Measurements from ENCODE around the gene RTN4IP1. TPM values are rescaled to one million over a fixed set of nuclear protein-coding genes. Genes with fewer than 3 reads are reported as not detected.

Gene RTN4IP1
- total and polyA plus RNA-seq, 4 donors: 7.2 to 9.6 (median 7.8) TPM

GRCh38 chr6:106539936-106540335 is 89.4 kb downstream of the RTN4IP1 start:
- no peaks in the 10 kb centered on the region for H3K4me1 ChIP-seq (ENCODE audit: control insufficient read depth, insufficient read depth, low read length)
- H3K9me3 ChIP-seq (ENCODE audit: control insufficient read depth, insufficient read depth, low read length): no peaks in the 10 kb centered on the region
- WGBS (ENCODE audit: insufficient coverage): 38% methylated on average over 8 of the region's 9 CpGs
- no peak overlapping the region for H3K27ac ChIP-seq (ENCODE audit: low read depth, low read length)
- no peak overlapping the region for H3K4me3 ChIP-seq (ENCODE audit: low read depth, low read length)
- DNase-seq (ENCODE audit: low read depth in 4 of 6, low spot score in 6 of 6): peak in 2 of 6 donors; percentile 28 to 63
- no peaks in the 10 kb centered on the region for H3K27me3 ChIP-seq (ENCODE audit: control insufficient read depth, insufficient read depth, low read length)
- no peaks in the 10 kb centered on the region for H3K36me3 ChIP-seq (ENCODE audit: control insufficient read depth, insufficient read depth, low read length)

- Histone ChIP-seq H3K4me1 (ENCODE audit: control insufficient read depth, insufficient read depth, low read length) (no peaks in the 10 kb centered on the region), H3K4me3 (ENCODE audit: low read depth, low read length) (no peak overlapping the region), H3K36me3 (ENCODE audit: control insufficient read depth, insufficient read depth, low read length) (no peaks in the 10 kb centered on the region), H3K27me3 (ENCODE audit: control insufficient read depth, insufficient read depth, low read length) (no peaks in the 10 kb centered on the region), H3K27ac (ENCODE audit: low read depth, low read length) (no peak overlapping the region), H3K9me3 (ENCODE audit: control insufficient read depth, insufficient read depth, low read length) (no peaks in the 10 kb centered on the region)
- WGBS (ENCODE audit: insufficient coverage): no CpG with 5 or more reads among the region's 1 CpG
- DNase-seq (ENCODE audit: low read depth in 4 of 6, low spot score in 6 of 6): no peak
Measured at GRCh38 chr6:106538145-106538544, 91.2 kb downstream of the RTN4IP1 start.

GRCh38 chr6:106537662-106538061 is 91.6 kb downstream of the RTN4IP1 start:
- 98% methylated on average over 7 of the region's 8 CpGs for WGBS (ENCODE audit: insufficient coverage)
- no peak for DNase-seq (ENCODE audit: low read depth in 4 of 6, low spot score in 6 of 6)
- H3K4me1 ChIP-seq (ENCODE audit: control insufficient read depth, insufficient read depth, low read length): no peaks in the 10 kb centered on the region

GRCh38 chr6:106536851-106537250 is 92.4 kb downstream of the RTN4IP1 start:
- H3K36me3 ChIP-seq (ENCODE audit: control insufficient read depth, insufficient read depth, low read length): no peaks in the 10 kb centered on the region
- no CpG with 5 or more reads among the region's 2 CpGs for WGBS (ENCODE audit: insufficient coverage)
- DNase-seq (ENCODE audit: low read depth in 4 of 6, low spot score in 6 of 6): no peak
- H3K9me3 ChIP-seq (ENCODE audit: control insufficient read depth, insufficient read depth, low read length): no peaks in the 10 kb centered on the region
- no peaks in the 10 kb centered on the region for H3K4me1 ChIP-seq (ENCODE audit: control insufficient read depth, insufficient read depth, low read length)
- H3K27me3 ChIP-seq (ENCODE audit: control insufficient read depth, insufficient read depth, low read length): no peaks in the 10 kb centered on the region
- no peak overlapping the region for H3K4me3 ChIP-seq (ENCODE audit: low read depth, low read length)
- no peak overlapping the region for H3K27ac ChIP-seq (ENCODE audit: low read depth, low read length)

More at GRCh38 chr6:106537662-106538061, 91.6 kb downstream of the RTN4IP1 start:
- no peaks in the 10 kb centered on the region for H3K36me3 ChIP-seq (ENCODE audit: control insufficient read depth, insufficient read depth, low read length)
- no peaks in the 10 kb centered on the region for H3K27me3 ChIP-seq (ENCODE audit: control insufficient read depth, insufficient read depth, low read length)
- no peaks in the 10 kb centered on the region for H3K9me3 ChIP-seq (ENCODE audit: control insufficient read depth, insufficient read depth, low read length)
- no peak overlapping the region for H3K27ac ChIP-seq (ENCODE audit: low read depth, low read length)
- H3K4me3 ChIP-seq (ENCODE audit: low read depth, low read length): no peak overlapping the region

GRCh38 chr6:106536357-106536756 is 92.9 kb downstream of the RTN4IP1 start:
- H3K36me3 ChIP-seq (ENCODE audit: control insufficient read depth, insufficient read depth, low read length): no peaks in the 10 kb centered on the region
- no peak overlapping the region for H3K4me3 ChIP-seq (ENCODE audit: low read depth, low read length)
- no peak for DNase-seq (ENCODE audit: low read depth in 4 of 6, low spot score in 6 of 6)
- H3K27me3 ChIP-seq (ENCODE audit: control insufficient read depth, insufficient read depth, low read length): no peaks in the 10 kb centered on the region
- H3K4me1 ChIP-seq (ENCODE audit: control insufficient read depth, insufficient read depth, low read length): no peaks in the 10 kb centered on the region
- H3K27ac ChIP-seq (ENCODE audit: low read depth, low read length): no peak overlapping the region
- no peaks in the 10 kb centered on the region for H3K9me3 ChIP-seq (ENCODE audit: control insufficient read depth, insufficient read depth, low read length)
- no CpG with 5 or more reads among the region's 1 CpG for WGBS (ENCODE audit: insufficient coverage)

GRCh38 chr6:106535012-106535411 is 94.3 kb downstream of the RTN4IP1 start:
- H3K27ac ChIP-seq (ENCODE audit: low read depth, low read length): no peak overlapping the region
- no peak overlapping the region for H3K4me3 ChIP-seq (ENCODE audit: low read depth, low read length)
- no peaks in the 10 kb centered on the region for H3K36me3 ChIP-seq (ENCODE audit: control insufficient read depth, insufficient read depth, low read length)
- no peaks in the 10 kb centered on the region for H3K27me3 ChIP-seq (ENCODE audit: control insufficient read depth, insufficient read depth, low read length)
- DNase-seq (ENCODE audit: low read depth in 4 of 6, low spot score in 6 of 6): no peak
- no peaks in the 10 kb centered on the region for H3K4me1 ChIP-seq (ENCODE audit: control insufficient read depth, insufficient read depth, low read length)
- no CpG with 5 or more reads among the region's 2 CpGs for WGBS (ENCODE audit: insufficient coverage)
- no peaks in the 10 kb centered on the region for H3K9me3 ChIP-seq (ENCODE audit: control insufficient read depth, insufficient read depth, low read length)

GRCh38 chr6:106534564-106534982 is 94.7 kb downstream of the RTN4IP1 start:
- Histone ChIP-seq H3K27me3 (ENCODE audit: control insufficient read depth, insufficient read depth, low read length) (no peaks in the 10 kb centered on the region), H3K9me3 (ENCODE audit: control insufficient read depth, insufficient read depth, low read length) (no peaks in the 10 kb centered on the region), H3K36me3 (ENCODE audit: control insufficient read depth, insufficient read depth, low read length) (no peaks in the 10 kb centered on the region), H3K4me1 (ENCODE audit: control insufficient read depth, insufficient read depth, low read length) (no peaks in the 10 kb centered on the region), H3K4me3 (ENCODE audit: low read depth, low read length) (no peak overlapping the region), H3K27ac (ENCODE audit: low read depth, low read length) (no peak overlapping the region)
- no CpG with 5 or more reads among the region's 2 CpGs for WGBS (ENCODE audit: insufficient coverage)
- DNase-seq (ENCODE audit: low read depth in 4 of 6, low spot score in 6 of 6): no peak

- 71% methylated on average over 1 of the region's 1 CpG for WGBS (ENCODE audit: insufficient coverage)
- H3K27ac ChIP-seq (ENCODE audit: low read depth, low read length): no peak overlapping the region
Measured at GRCh38 chr6:106534004-106534403, 95.3 kb downstream of the RTN4IP1 start.

GRCh38 chr6:106533054-106533453 is 96.2 kb downstream of the RTN4IP1 start:
- WGBS (ENCODE audit: insufficient coverage): 59% methylated on average over 4 of the region's 5 CpGs
- Histone ChIP-seq H3K27ac (ENCODE audit: low read depth, low read length) (no peak overlapping the region), H3K9me3 (ENCODE audit: control insufficient read depth, insufficient read depth, low read length) (no peaks in the 10 kb centered on the region), H3K36me3 (ENCODE audit: control insufficient read depth, insufficient read depth, low read length) (no peaks in the 10 kb centered on the region), H3K27me3 (ENCODE audit: control insufficient read depth, insufficient read depth, low read length) (no peaks in the 10 kb centered on the region), H3K4me3 (ENCODE audit: low read depth, low read length) (no peak overlapping the region), H3K4me1 (ENCODE audit: control insufficient read depth, insufficient read depth, low read length) (no peaks in the 10 kb centered on the region)
- DNase-seq (ENCODE audit: low read depth in 4 of 6, low spot score in 6 of 6): no peak

More at GRCh38 chr6:106534004-106534403, 95.3 kb downstream of the RTN4IP1 start:
- Histone ChIP-seq H3K4me3 (ENCODE audit: low read depth, low read length) (no peak overlapping the region), H3K4me1 (ENCODE audit: control insufficient read depth, insufficient read depth, low read length) (no peaks in the 10 kb centered on the region), H3K9me3 (ENCODE audit: control insufficient read depth, insufficient read depth, low read length) (no peaks in the 10 kb centered on the region), H3K27me3 (ENCODE audit: control insufficient read depth, insufficient read depth, low read length) (no peaks in the 10 kb centered on the region), H3K36me3 (ENCODE audit: control insufficient read depth, insufficient read depth, low read length) (no peaks in the 10 kb centered on the region)
- no peak for DNase-seq (ENCODE audit: low read depth in 4 of 6, low spot score in 6 of 6)

GRCh38 chr6:106530502-106530901 is 98.8 kb downstream of the RTN4IP1 start:
- no peak for DNase-seq (ENCODE audit: low read depth in 4 of 6, low spot score in 6 of 6)
- Histone ChIP-seq H3K4me3 (ENCODE audit: low read depth, low read length) (no peak overlapping the region), H3K9me3 (ENCODE audit: control insufficient read depth, insufficient read depth, low read length) (no peaks in the 10 kb centered on the region), H3K27me3 (ENCODE audit: control insufficient read depth, insufficient read depth, low read length) (no peaks in the 10 kb centered on the region), H3K4me1 (ENCODE audit: control insufficient read depth, insufficient read depth, low read length) (no peaks in the 10 kb centered on the region), H3K27ac (ENCODE audit: low read depth, low read length) (no peak overlapping the region), H3K36me3 (ENCODE audit: control insufficient read depth, insufficient read depth, low read length) (no peaks in the 10 kb centered on the region)
- no CpG with 5 or more reads among the region's 1 CpG for WGBS (ENCODE audit: insufficient coverage)
